WERI-Rb-1 (cell line): Measurements from ENCODE around the gene TMEM40.

Experiments used
- DNase-seq: peaks from one replicate; pipeline ENCODE4 v3.0.0-alpha.2; 2020
- H3K27ac ChIP-seq: fragments of 250-450 bp; sonication (Bioruptor Pico); 2 replicates; pipeline ENCODE4 v1.5.1; 2020; ENCODE audit warnings: mild to moderate bottlenecking, moderate library complexity
- H3K27me3 ChIP-seq: fragments of 250-450 bp; sonication (Bioruptor Pico); 2 replicates; pipeline ENCODE4 v1.5.1; 2021; ENCODE audit warnings: mild to moderate bottlenecking, low read depth, moderate library complexity; ENCODE audit not compliant: insufficient read depth, severe bottlenecking
- H3K36me3 ChIP-seq: fragments of 250-450 bp; sonication (Bioruptor Pico); 2 replicates; pipeline ENCODE4 v1.5.1; 2020; ENCODE audit warnings: mild to moderate bottlenecking, moderate library complexity
- H3K4me3 ChIP-seq: 2 replicates; pipeline ENCODE4 v1.5.1; 2011; ENCODE audit warnings: low read depth, mild to moderate bottlenecking, control low read depth, low read length
- H3K9me3 ChIP-seq: fragments of 250-450 bp; sonication (Bioruptor Pico); 2 replicates; pipeline ENCODE4 v1.5.1; 2021; ENCODE audit warnings: mild to moderate bottlenecking, moderate library complexity; ENCODE audit not compliant: severe bottlenecking
- CTCF ChIP-seq: IDR thresholded peaks from 2 replicates; pipeline ENCODE4 v1.5.1; 2011; ENCODE audit warnings: low read depth, mild to moderate bottlenecking, control low read depth, inconsistent platforms, low read length

TMEM40 gene

GRCh38 chr3:12751571-12751970 lies 7.5 kb downstream of the TMEM40 start:
- H3K9me3 ChIP-seq = no peaks in the 10 kb centered on the region
- no peaks in the 10 kb centered on the region for H3K36me3 ChIP-seq
- H3K27ac ChIP-seq = no peak overlapping the region
- H3K27me3 ChIP-seq = no peaks in the 10 kb centered on the region
- TF ChIP-seq CTCF = no peak
- no peak for DNase-seq
- H3K4me3 ChIP-seq = no peak overlapping the region

- no peaks in the 10 kb centered on the region for H3K27me3 ChIP-seq
- no peaks in the 10 kb centered on the region for H3K9me3 ChIP-seq
- no peak overlapping the region for H3K27ac ChIP-seq
- no peak overlapping the region for H3K4me3 ChIP-seq
- DNase-seq = no peak
- H3K36me3 ChIP-seq = no peaks in the 10 kb centered on the region
- no peak for TF ChIP-seq CTCF
Observed at GRCh38 chr3:12750658-12751071, 8.4 kb downstream of the TMEM40 start.

- Histone ChIP-seq H3K4me3 (no peak overlapping the region), H3K27me3 (no peaks in the 10 kb centered on the region), H3K9me3 (no peaks in the 10 kb centered on the region), H3K27ac (no peak overlapping the region), H3K36me3 (no peaks in the 10 kb centered on the region)
- no peak for DNase-seq
- TF ChIP-seq CTCF = no peak
Observed at GRCh38 chr3:12750223-12750622, 8.8 kb downstream of the TMEM40 start.

GRCh38 chr3:12748477-12748876 lies 10.6 kb downstream of the TMEM40 start:
- Histone ChIP-seq H3K27me3 (no peaks in the 10 kb centered on the region), H3K27ac (no peak overlapping the region), H3K9me3 (no peaks in the 10 kb centered on the region), H3K36me3 (no peaks in the 10 kb centered on the region), H3K4me3 (no peak overlapping the region)
- TF ChIP-seq CTCF = no peak
- no peak for DNase-seq

GRCh38 chr3:12746419-12746818 lies 12.6 kb downstream of the TMEM40 start:
- H3K27me3 ChIP-seq = no peaks in the 10 kb centered on the region
- H3K36me3 ChIP-seq = no peaks in the 10 kb centered on the region
- no peak for DNase-seq
- no peaks in the 10 kb centered on the region for H3K9me3 ChIP-seq
- H3K4me3 ChIP-seq = no peak overlapping the region
- TF ChIP-seq CTCF = no peak
- H3K27ac ChIP-seq = no peak overlapping the region

GRCh38 chr3:12744326-12744725 lies 14.7 kb downstream of the TMEM40 start:
- Histone ChIP-seq H3K4me3 (no peak overlapping the region), H3K27ac (no peak overlapping the region), H3K27me3 (no peaks in the 10 kb centered on the region), H3K36me3 (no peaks in the 10 kb centered on the region), H3K9me3 (no peaks in the 10 kb centered on the region)
- no peak for TF ChIP-seq CTCF
- no peak for DNase-seq
